Naive B cell (primary cell): ENCODE data around the gene UCKL1. TPM values are rescaled to one million over a fixed set of nuclear protein-coding genes. Genes with fewer than 3 reads are reported as not detected.

ENCODE experiments used
- ATAC-seq, 2 donors: fragments of 150-1000 bp; cut with Tn5 transposase; 2 replicates each; pipeline ENCODE4 v1.10.0; 2021; ENCODE audit warnings: low read depth in 2 of 2, mild to moderate bottlenecking in 2 of 2, moderate library complexity in 2 of 2
- DNase-seq: peaks from one replicate; pipeline ENCODE4 v3.0.0; 2022
- H3K27ac Mint-ChIP-seq, 6 donors: one replicate each; pipeline ENCODE4 v1.8.0; 2020 to 2022; ENCODE audit warnings: mild to moderate bottlenecking in 6 of 6, mixed read lengths in 6 of 6, moderate library complexity in 5 of 6, inconsistent platforms in 2 of 6
- H3K27me3 Mint-ChIP-seq, 3 donors: one replicate each; pipeline ENCODE4 v1.8.0; 2021 to 2022; ENCODE audit warnings: mixed read lengths in 3 of 3, mild to moderate bottlenecking in 1 of 3
- H3K36me3 Mint-ChIP-seq, 2 donors: one replicate each; pipeline ENCODE4 v1.8.0; 2020 to 2022; ENCODE audit warnings: mixed read lengths in 2 of 2, inconsistent platforms in 1 of 2, mild to moderate bottlenecking in 1 of 2
- H3K4me1 Mint-ChIP-seq, 3 donors: one replicate each; pipeline ENCODE4 v1.8.0; 2020 to 2022; ENCODE audit warnings: mixed read lengths in 3 of 3, inconsistent platforms in 1 of 3, mild to moderate bottlenecking in 1 of 3, moderate library complexity in 1 of 3
- H3K4me3 Mint-ChIP-seq, 8 donors: one replicate each; pipeline ENCODE4 v1.8.0; 2020 to 2022; ENCODE audit warnings: mild to moderate bottlenecking in 8 of 8, mixed read lengths in 8 of 8, moderate library complexity in 8 of 8, inconsistent platforms in 2 of 8
- H3K9me3 Mint-ChIP-seq, 7 donors: one replicate each; pipeline ENCODE4 v1.8.0; 2020 to 2022; ENCODE audit warnings: mixed read lengths in 7 of 7, mild to moderate bottlenecking in 5 of 7, inconsistent platforms in 2 of 7, moderate library complexity in 1 of 7
- polyA plus RNA-seq, 6 donors: library from polyadenylated mRNA; unstranded; fragments of 300-500 nt; fragmentation: Illumina TruSeq; gene quantifications; one replicate each; pipeline ENCODE4 v1.2.3, GENCODE V29; 2021; ENCODE audit warnings: low read depth in 6 of 6

The UCKL1 gene
- polyA plus RNA-seq, 6 donors from 2014 or later, result 11.3 to 62.0 (median 31.7) TPM

GRCh38 chr20:63951398-63952209, 4.6 kb downstream of the UCKL1 start:
- Mint-ChIP-seq H3K27ac (peak overlapping the region in 1 of 6 donors; percentile 78), H3K9me3 (no peaks in the 10 kb centered on the region), H3K4me1 (peaks cover 44 to 66% (median 60%) of the 10 kb centered on the region in 3 donors), H3K27me3 (no peaks in the 10 kb centered on the region), H3K4me3 (peak overlapping the region in 4 of 8 donors; percentile 7 to 74 (median 42)), H3K36me3 (no peaks in the 10 kb centered on the region)
- no peak for DNase-seq
- ATAC-seq, result no peak

GRCh38 chr20:63950701-63951397, 5.4 kb downstream of the UCKL1 start:
- no peaks in the 10 kb centered on the region for H3K27me3 Mint-ChIP-seq
- H3K4me3 Mint-ChIP-seq, result peak overlapping the region in 3 of 8 donors; percentile 25 to 56 (median 27)
- no peaks in the 10 kb centered on the region for H3K9me3 Mint-ChIP-seq
- DNase-seq (no peak), ATAC-seq (no peak)
- H3K4me1 Mint-ChIP-seq, result peaks cover 44 to 66% (median 60%) of the 10 kb centered on the region in 3 donors
- peak overlapping the region in 1 of 6 donors; percentile 19 for H3K27ac Mint-ChIP-seq
- H3K36me3 Mint-ChIP-seq, result no peaks in the 10 kb centered on the region

GRCh38 chr20:63947638-63948456, 8.4 kb downstream of the UCKL1 start:
- peaks cover 29 to 46% (median 43%) of the 10 kb centered on the region in 3 donors for H3K4me1 Mint-ChIP-seq
- peak; percentile 58 for DNase-seq
- peak overlapping the region; percentile 68 to 90 (median 84) for H3K4me3 Mint-ChIP-seq
- H3K27me3 Mint-ChIP-seq, result no peaks in the 10 kb centered on the region
- peak overlapping the region in 5 of 6 donors; percentile 66 to 99 (median 96) for H3K27ac Mint-ChIP-seq
- ATAC-seq, result peak; percentile 40 to 65
- no peaks in the 10 kb centered on the region for H3K36me3 Mint-ChIP-seq
- no peaks in the 10 kb centered on the region for H3K9me3 Mint-ChIP-seq

- Mint-ChIP-seq H3K4me1 (peaks cover 29 to 46% (median 42%) of the 10 kb centered on the region in 3 donors), H3K4me3 (peak overlapping the region in 6 of 8 donors; percentile 64 to 90 (median 84)), H3K27ac (peak overlapping the region in 3 of 6 donors; percentile 66 to 99 (median 90)), H3K27me3 (no peaks in the 10 kb centered on the region), H3K36me3 (no peaks in the 10 kb centered on the region), H3K9me3 (no peaks in the 10 kb centered on the region)
- ATAC-seq (no peak), DNase-seq (no peak)
Measured at GRCh38 chr20:63946986-63947637, 9.1 kb downstream of the UCKL1 start.

DNA sequence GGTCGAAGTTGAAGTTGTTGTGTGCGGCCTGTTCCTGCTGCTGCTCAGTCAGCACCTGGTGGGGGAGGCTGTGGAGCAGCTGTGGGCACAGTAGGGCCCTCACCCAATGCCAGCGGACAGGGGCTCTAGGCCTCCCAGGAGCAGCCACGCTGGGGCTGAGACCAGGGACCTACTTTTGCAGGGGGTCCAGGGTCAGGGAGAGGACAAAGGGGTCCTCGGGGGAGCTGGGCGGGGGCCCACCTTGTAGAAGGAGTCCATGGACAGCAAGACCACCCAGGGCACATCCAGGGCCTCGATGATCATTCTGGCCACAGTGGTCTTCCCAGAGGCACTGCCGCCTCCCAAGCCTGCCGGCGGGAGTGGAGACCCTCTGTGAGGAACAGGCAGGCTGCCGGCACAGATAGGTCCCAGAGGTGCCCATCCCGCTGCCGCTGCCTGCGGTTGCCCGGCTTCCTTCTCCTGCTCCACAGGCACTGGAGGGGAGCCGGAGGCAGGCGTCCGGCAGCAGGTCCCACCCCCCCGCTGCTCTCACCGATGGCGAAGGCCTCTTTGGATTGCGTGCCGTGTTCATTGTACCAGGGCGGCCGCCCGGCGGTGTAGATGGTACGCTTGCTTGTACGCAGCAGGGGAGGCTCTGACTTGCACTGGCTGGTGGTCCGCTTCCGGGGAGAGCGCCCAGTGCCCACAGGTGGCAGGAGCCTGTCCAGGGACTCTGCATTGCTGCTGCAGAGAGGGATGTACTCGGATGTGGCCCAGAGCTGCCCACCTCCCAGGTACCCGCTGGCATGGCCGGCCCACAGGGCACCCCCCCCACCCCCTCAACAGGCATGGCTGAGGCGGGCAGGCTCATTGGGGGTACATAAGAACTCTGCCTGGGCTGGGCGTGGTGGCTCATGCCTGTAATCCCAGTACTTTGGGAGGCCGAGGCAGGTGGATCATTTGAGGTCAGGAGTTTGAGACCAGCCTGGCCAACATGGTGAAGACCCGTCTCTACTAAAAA, 10.0 kb downstream of the UCKL1 start:
- H3K27me3 Mint-ChIP-seq, result no peaks in the 10 kb centered on the region
- DNase-seq, result no peak
- H3K27ac Mint-ChIP-seq, result no peak overlapping the region
- peaks cover 34 to 46% (median 42%) of the 10 kb centered on the region in 3 donors for H3K4me1 Mint-ChIP-seq
- H3K36me3 Mint-ChIP-seq, result no peaks in the 10 kb centered on the region
- ATAC-seq, result no peak
- peak overlapping the region in 1 of 8 donors; percentile 64 for H3K4me3 Mint-ChIP-seq
- peaks cover 0 to 4% (median 0%) of the 10 kb centered on the region in 7 donors for H3K9me3 Mint-ChIP-seq

GRCh38 chr20:63945031-63945658, 11.1 kb downstream of the UCKL1 start:
- H3K27ac Mint-ChIP-seq, result no peak overlapping the region
- H3K27me3 Mint-ChIP-seq, result no peaks in the 10 kb centered on the region
- ATAC-seq (no peak), DNase-seq (no peak)
- no peaks in the 10 kb centered on the region for H3K36me3 Mint-ChIP-seq
- peaks cover 0 to 4% (median 0%) of the 10 kb centered on the region in 7 donors for H3K9me3 Mint-ChIP-seq
- peaks cover 37 to 49% (median 45%) of the 10 kb centered on the region in 3 donors for H3K4me1 Mint-ChIP-seq
- H3K4me3 Mint-ChIP-seq, result peak overlapping the region in 1 of 8 donors; percentile 57

GRCh38 chr20:63944078-63944941, 11.9 kb downstream of the UCKL1 start:
- H3K27ac Mint-ChIP-seq, result no peak overlapping the region
- peaks cover 0 to 4% (median 0%) of the 10 kb centered on the region in 7 donors for H3K9me3 Mint-ChIP-seq
- H3K27me3 Mint-ChIP-seq, result no peaks in the 10 kb centered on the region
- H3K4me3 Mint-ChIP-seq, result no peak overlapping the region
- ATAC-seq (no peak), DNase-seq (no peak)
- H3K36me3 Mint-ChIP-seq, result no peaks in the 10 kb centered on the region
- peaks cover 36 to 44% (median 37%) of the 10 kb centered on the region in 3 donors for H3K4me1 Mint-ChIP-seq

GRCh38 chr20:63943808-63944077, 12.5 kb downstream of the UCKL1 start:
- Mint-ChIP-seq H3K27ac (no peak overlapping the region), H3K4me1 (peaks cover 31 to 38% (median 32%) of the 10 kb centered on the region in 3 donors), H3K36me3 (no peaks in the 10 kb centered on the region), H3K4me3 (no peak overlapping the region), H3K9me3 (peaks cover 0 to 4% (median 0%) of the 10 kb centered on the region in 7 donors), H3K27me3 (no peaks in the 10 kb centered on the region)
- no peak for DNase-seq
- no peak for ATAC-seq

- Mint-ChIP-seq H3K36me3 (no peaks in the 10 kb centered on the region), H3K4me3 (peak overlapping the region in 1 of 8 donors; percentile 59), H3K27me3 (no peaks in the 10 kb centered on the region), H3K27ac (peak overlapping the region in 2 of 6 donors; percentile 44 to 69), H3K9me3 (peaks cover 0 to 4% (median 0%) of the 10 kb centered on the region in 7 donors), H3K4me1 (peaks cover 25 to 32% (median 26%) of the 10 kb centered on the region in 3 donors)
- DNase-seq (no peak), ATAC-seq (no peak)
Measured at GRCh38 chr20:63942969-63943807, 13.0 kb downstream of the UCKL1 start.

DNA sequence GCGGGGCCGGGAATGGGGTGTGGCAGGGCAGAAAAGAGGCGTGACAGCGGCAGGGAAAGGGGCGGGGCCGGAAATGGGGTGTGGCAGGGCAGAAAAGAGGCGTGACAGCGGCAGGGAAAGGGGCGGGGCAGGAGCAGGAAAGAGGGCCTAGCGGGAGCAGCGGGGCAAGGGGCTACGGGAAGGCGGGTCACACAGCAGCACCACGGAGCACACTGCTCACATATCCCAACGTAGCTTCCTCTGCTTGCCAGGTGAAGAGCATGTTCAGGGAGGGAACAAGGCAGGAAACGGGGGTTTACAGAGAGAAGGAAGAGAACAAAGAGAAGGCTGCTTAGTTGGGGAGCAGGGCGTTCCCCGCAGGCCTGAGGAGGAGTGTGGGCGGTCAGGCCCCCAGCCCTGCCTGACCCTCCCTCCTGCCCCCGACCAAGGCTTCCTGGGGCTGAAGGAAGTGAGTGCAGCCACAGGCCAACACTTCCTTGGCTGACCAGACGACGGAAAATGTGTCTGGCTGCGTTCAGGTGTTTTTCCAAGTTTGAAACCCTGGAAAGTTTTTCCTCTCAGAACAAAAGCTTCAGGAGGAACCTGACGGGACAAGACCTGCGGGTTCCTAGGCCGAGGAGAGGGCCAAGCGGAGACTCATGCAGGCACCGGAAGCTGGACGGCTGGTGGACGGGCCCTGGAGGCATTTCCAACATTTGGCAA, 13.8 kb downstream of the UCKL1 start:
- H3K36me3 Mint-ChIP-seq, result no peaks in the 10 kb centered on the region
- ATAC-seq (no peak), DNase-seq (no peak)
- H3K4me1 Mint-ChIP-seq, result peaks cover 18 to 24% (median 20%) of the 10 kb centered on the region in 3 donors
- H3K9me3 Mint-ChIP-seq, result peaks cover 0 to 4% (median 0%) of the 10 kb centered on the region in 7 donors
- peak overlapping the region in 5 of 6 donors; percentile 38 to 93 (median 76) for H3K27ac Mint-ChIP-seq
- peak overlapping the region in 4 of 8 donors; percentile 20 to 76 (median 48) for H3K4me3 Mint-ChIP-seq
- no peaks in the 10 kb centered on the region for H3K27me3 Mint-ChIP-seq
